GM18868 (cell line): Measurements from ENCODE around the gene KMT2E.
"Not testable (repeated sequence)": the region's sequence is repeated elsewhere in the genome, so short reads cannot be mapped to it uniquely, and the experiment has no call there.

Experiments
- ATAC-seq: cut with Tn5 transposase; IDR thresholded peaks from one replicate; pipeline ENCODE4 v1.9.1; 2021; ENCODE audit warnings: mild to moderate bottlenecking, moderate library complexity; ENCODE audit not compliant: unreplicated experiment

Gene KMT2E

DNA sequence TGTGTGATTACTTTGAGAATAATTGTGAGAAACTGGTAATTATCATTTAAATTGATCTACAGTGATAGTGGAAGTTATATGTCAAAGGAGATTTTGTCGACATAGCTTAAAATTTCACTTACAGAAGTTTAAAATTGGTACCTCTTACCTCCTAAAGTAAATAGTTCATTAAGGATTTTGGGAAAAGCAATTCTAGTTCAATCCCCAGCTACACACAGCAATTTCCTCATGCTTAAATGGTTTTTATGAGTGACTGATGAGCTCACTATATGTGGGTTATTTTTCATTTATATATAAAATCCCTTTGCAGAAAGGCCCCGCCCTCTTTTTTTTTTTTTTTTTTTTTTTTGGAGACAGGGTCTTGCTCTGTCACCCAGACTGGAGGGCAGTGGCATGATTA, 12.7 kb downstream of the KMT2E start:
- no peak for ATAC-seq

DNA sequence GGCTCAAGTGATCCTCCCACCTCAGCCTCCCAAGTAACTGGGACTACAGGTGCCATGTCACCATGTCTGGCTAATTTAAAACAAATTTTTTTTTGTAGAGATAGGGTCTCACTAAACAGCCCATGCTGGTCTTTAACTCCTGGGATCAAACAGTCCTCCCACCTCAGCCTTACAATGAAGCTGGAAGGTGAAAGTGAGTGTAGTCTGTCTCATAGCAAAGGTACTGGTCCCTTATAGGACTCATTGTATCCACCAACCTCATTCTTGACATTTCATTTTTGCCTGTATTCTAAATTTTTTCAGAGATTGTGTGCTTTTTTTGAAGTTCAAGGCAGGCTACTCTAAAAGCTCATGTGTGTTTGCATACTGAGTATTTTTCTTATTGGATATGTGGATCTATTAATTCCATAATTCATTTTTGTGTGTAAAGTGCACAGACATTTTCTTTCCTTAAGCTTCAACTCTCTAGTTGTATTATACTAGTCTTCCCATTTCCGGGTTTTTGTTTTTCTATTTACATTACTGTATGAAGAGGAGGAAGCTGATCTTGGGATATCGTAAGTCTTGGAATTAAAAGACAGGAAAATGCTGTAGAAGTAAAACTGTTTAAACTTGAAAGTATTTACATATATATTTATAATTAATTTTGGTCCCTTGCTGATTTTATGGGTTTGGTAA, 13.3 kb downstream of the KMT2E start:
- no peak for ATAC-seq

DNA sequence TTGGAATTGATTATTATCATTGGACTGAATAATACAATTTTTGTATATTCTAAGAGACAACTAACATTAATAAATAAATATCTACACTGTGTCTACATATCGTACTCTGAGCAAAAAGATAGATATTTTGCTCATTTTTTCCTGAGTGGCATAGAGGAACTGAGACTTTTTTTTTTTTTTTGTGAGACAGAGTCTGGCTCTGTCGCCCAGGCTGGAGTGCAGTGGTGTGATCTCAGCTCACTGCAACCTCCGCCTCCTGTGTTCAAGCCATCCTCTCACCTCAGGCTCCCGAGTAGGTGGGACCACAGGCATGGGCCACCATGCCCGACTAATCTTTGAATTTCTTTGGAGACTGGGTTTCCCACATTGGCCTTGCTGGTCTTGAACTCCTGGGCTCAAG, 14.0 kb downstream of the KMT2E start:
- peak; percentile 64 for ATAC-seq

DNA sequence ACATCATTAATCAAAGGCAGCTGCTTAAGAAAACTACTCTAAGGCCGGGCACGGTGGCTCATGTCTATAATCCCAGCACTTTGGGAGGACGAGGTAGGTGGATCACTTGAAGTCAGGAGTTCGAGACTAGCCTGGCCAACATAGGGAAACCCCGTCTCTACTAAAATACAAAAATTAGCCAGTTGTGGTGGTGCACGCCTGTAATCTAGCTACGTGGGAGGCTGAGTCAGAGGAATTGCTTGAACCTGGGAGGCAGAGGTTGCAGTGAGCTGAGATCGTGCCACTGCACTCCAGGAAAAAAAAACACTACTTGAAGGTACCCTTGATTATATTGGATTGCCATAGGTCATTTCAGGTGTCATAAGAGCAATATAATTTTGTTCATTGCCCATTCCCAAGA, 14.9 kb downstream of the KMT2E start:
- not testable (repeated sequence) for ATAC-seq

DNA sequence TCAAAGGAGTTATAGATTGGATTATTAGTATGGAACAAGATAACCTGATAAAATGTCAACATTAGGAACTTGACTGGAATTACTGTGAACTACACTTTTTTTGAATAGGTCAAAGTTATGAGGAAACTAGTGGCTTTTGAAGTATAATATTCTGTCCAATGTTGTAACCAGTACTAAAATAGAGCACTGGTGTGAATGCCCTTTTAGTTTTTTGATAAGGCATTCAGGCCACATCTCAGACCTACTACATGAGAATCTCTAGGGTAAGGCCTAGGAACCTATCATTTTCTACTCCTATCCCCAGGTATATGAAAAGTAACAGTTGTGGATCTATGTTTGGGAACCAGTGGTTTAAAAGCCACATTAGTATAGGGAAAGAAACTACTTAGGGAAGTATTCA, 16.4 kb downstream of the KMT2E start:
- ATAC-seq, result no peak

DNA sequence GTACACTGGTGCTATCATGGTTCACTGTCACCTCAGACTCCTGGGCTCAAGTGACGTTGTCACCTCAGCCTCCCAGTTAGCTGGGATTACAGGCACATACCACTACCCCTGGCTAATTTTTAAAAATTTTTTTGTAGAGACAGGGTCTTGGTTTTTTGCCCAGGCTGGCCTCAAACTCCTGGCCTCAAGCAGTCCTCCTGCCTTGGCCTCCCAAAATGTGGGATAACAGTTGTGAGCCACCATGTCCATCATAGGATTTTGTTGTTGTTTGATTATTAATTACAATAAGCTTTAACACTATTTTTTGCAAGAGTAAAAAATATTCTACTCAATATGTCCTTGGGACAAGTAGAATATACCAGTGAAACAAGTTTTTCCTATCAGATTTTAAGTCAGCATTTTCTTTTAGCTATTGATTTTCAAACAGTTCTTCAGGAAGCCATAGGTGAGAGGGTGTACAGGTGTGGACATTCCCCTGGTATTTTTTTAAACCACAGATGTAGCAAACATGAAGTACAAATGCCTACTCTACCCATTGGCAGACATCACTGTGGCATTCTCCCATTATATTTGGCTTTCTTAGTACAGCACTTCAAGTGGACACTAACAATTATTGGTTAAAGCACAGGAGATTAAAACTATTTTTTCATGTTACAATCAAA, 18.7 kb downstream of the KMT2E start:
- no peak for ATAC-seq

DNA sequence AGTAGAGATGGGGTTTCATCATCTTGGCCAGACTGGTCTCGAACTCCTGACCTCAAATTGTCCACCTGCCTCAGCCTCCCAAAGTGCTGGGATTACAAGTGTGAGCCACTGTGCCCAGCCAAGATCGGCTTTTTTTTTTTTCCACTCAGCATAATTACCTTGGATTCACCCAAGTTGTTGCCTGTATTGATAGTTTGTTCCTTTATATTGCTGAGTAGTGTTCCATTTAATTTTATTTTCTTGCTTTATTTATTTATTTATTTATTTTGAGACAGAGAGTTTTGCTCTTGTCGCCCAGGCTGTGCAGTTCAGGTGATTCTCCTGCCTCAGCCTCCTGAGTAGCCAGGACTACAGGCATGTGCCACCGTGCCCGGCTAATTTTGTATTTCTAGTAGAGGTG, 21.3 kb downstream of the KMT2E start:
- no peak for ATAC-seq

DNA sequence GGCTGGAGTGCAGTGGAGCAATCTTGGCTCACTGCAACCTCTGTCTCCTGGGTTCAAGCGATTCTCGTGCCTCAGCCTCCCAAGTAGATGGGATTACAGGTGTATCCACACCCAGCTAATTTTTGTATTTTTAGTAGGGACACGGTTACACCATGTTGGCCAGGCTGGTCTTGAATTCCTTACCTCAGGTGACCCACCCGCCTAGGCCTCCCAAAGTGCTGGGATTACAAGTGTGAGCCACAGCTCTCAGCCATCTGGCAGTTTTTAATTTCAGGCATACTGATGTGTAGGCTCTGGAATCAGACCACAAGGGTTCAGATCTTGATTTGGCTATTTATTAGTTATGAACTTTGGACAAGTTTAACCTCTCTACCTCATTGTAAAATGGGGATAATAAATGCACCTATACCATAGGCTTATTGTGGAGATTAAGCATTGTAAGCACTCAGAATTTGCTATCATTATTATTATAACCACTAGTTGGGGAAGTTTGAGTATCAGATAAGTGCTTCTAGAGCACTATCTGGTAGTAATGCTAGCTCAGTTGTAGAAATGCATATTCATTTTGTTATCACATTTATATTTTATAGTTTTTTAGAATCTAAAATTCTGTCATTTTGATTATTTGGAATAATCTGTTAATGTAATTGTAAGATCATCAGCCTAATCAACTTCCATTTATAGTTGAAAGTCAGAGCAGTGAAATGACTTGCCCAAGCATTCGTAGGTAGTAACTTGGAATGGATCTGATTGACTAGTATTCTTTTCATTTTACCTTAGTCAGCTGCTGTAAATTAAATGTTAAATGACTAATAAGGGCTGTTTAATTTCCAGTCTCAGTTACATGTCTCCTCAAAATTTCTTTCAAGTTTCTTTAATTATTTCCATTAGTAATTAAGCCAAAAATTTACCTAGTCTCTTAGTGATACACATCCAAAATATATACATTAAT, 22.5 kb downstream of the KMT2E start:
- ATAC-seq, result no peak

DNA sequence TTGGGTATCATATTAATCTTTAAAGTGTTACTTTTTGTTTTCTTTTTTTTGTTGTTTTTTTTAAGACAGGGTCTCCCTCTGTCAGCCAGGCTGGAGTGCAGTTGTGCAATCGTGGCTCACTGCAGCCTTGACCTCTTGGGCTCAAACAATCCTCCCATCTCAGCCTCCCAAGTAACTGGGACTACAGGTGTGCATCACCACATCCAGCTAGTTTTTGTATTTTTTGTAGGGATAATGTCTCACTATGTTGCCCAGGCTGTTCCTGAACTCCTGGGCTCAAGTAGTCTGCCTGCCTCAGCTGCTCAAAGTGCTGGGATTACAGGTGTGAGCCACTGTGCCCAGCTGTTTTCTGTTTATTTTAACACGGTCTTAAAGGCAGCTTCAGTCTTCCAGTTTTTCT, 23.3 kb downstream of the KMT2E start:
- ATAC-seq, result no peak

DNA sequence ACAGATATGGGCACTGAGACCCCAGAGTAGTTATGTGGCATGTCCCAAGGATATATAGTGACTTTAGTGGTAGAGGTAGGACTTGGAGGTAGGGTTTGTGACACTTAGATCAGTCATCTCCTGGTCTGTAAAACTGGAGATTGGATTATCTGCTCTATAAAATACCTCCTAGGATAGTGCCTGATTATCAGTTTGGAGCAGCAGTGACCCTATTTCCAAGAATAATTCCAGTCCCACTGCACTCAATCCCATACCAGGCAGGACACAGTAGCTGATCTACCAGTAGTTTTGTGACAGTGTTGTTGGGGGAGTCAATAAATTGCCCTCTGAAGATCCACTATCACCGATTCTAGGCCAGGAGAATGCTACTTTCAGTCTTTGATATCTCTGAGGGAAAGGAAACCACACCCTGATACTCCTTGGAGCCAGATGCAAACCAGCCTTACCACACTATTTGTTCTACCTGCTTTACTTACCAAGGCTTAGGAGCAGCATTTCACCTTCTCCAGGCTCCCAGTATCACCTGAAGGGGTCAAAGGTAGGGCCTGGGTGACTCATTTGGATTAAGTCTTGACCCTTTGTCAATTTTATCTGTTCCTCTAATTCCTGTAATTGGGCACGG, 30.6 kb downstream of the KMT2E start:
- ATAC-seq, result no peak

DNA sequence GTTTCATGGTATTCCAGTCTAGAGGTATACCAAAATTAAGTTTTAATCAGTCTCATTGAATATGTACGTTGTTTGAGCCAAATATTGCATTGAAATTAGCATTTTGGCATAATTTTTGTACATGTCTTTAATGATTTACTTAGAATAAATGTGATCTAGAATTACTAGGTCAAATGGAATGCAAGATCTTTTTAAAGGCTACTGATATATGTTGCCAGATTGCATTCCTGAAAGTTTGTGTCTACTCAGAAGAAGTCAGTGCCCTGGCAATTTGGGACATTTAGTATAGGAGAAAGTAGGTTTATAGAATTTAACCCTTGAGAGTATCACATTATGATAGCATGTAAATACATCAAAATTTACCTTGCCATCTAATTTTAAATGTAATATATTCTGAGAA, 32.4 kb downstream of the KMT2E start:
- no peak for ATAC-seq

DNA sequence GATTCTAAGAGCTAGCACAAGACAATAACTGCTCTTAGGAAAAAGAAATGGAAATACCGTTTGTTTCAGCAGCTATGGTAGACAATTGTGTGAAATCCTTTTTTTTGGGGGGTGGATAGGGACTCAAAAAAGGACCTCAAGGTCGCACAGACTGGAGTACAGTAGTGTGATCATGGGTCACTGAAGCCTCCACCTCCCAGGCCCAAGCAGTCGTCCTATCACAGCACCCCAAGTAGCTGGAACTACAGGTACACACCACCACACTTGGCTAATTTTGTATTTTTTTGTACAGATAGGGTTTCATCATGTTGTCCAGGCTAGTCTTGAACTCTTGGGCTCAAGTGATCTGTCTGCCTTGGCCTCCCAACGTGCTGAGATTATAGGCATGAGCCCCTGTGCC, 33.9 kb downstream of the KMT2E start:
- no peak for ATAC-seq

DNA sequence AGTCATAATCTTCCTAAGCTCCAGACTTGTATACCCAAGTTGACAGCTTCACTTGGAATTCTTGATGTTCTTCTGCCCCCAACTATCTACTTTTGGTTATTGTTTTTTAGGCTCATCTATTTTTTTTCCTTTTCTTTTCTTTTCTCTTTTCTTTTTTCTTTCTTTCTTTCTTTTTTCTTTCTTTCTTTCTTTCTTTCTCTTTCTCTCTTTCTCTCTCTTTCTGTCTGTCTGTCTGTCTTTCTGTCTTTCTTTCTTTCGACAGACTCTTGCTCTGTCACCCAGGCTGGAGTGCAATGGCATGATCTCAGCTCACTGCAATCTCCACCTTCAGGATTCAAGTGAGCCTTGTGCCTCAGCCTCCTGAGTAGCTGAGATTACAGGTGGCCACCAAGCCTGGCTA, 36.5 kb downstream of the KMT2E start:
- ATAC-seq, result no peak

DNA sequence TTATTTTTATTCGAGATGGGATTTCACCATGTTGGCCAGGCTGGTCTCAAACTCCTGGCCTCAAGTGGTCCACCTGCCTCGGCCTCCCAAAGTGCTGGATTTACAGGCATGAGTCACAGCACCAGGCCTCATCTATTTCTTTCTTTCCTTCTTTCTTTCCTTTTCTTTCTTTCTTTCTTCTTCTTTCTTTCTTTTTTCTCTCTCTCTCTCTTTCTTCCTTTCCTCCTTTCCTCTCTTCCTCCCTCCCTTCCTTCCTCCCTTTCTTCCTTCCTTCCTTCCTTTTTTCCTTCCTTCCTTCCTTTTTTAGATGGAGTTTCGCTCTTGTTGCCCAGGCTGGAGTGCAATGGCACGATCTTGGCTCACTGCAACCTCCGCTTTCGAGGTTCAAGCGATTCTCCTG, 36.9 kb downstream of the KMT2E start:
- ATAC-seq, result not testable (repeated sequence)

DNA sequence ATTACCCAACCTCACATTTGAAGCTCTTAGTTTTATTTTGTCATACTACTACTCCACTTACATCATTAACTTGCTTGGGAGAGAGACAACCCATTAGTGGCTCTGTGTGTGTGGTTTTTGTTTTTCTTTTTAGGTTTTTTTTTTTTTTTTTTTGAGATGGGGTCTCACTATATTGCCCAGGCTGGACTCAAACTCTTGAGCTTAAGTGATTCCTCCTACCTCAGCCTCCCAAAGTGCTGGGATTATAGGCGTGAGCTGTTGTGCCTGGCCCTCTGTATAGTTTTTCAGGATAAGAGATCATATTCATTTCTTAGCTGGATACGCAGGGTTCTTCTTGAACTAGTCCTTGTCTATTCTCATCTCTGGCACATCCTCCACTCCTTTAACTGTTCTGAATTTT, 41.1 kb downstream of the KMT2E start:
- no peak for ATAC-seq

DNA sequence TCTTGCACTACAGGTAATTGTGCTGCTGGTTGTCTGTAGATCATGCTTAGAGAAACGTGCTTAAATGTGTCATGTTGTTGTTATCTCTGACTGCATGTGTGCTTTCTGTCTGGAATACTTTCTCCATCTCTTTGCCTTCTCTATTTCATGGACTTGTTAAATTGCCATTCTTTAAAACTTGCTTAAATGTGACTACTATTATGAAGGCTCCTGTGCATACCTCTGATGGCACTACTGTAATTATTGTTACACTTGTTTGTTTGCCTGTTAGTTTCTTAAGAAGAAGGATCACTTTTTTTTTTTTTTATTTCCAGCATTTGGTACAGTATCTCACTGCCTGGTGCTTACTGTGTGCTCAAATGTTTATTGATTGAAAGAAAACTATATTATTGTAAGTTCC, 41.6 kb downstream of the KMT2E start:
- ATAC-seq, result no peak

DNA sequence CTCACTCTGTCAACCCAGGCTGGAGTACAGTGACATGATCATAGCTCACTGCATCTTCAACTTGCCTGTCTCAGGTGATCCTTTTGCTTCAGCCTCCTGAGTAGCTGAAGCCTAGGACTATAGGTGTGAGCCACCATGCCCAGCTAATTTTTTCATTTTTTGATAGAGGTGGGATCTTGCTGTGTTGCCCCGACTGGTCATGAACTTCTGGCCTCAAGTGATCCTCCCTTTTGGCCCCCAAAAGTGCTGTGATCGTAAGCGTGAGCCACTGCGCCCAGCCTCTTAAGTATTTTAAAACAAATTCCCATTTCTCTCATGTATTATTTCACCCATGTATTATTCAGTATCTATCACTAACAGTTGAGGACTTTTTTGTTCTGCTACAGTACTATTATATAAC, 43.5 kb downstream of the KMT2E start:
- ATAC-seq, result no peak

DNA sequence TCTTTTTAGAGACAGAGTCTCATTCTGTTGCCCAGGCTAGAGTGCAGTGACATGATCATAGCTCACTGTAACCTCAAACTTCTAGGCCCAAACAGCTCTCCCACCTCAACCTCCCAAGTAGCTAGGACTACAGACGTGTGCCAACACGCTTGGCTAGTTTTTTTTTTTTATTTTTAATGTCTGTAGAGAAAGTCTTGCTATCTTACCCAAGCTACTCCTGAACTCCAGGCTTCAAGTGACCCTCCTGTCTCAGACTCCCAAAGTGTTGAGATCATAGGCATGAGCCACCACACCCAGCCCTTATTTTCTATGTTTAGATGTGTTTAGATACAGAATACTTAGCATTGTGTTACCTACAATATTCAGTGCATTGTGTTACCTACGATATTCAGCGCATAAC, 46.4 kb downstream of the KMT2E start:
- ATAC-seq, result no peak

DNA sequence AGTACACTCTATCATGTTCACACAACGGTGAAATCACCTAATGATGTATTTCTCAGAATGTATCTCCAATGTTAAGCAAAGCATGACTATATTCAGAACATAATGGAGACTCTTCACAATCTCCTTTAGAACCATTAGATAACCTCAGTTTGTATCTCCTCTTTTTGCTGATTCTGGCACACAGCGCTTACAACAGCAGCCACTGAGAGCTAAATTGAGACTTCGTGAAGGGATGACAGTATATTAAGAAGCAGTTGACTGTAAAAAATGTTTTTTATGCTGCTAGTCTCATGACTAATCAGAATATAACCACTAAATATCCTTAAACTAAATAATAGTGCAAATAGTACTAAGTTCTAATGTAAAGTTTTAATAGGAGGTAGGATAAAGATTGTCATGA, 46.9 kb downstream of the KMT2E start:
- no peak for ATAC-seq

DNA sequence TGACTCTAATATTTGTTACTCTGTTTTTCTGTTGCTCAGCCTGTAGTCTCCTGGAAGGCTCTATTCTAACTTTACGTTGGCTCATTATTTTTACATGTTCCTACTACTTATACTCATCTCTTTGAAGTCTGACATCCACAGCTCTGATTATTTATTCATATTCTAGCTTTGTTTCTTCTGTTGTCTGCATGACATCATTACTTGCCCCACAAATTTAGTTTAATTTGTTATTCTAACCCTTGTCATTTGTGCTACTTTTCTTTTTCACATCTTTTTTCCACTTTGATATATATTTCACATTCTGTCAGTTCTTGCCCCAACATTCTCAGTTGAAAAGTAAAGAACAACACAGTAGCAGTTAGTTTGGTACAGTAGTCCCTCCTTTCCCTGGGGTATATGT, 51.1 kb downstream of the KMT2E start:
- no peak for ATAC-seq

DNA sequence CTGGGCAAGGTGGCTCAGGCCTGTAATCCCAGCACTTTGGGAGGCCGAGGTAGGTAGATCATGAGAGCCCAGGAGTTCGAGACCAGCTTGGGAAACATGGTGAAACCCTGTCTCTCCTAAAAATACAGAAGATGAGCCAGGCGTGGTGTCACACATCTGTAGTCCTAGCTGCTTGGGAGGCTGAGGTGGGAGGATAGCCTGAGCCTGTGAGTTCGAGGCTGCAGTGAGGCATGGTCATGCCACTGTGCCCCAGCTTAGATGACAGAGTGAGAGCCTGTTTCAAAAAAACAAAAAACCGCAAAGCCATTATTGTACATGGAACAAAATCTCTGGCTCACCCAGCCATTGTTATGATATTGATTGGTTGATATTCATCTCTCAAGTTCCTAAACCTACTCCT, 53.7 kb downstream of the KMT2E start:
- no peak for ATAC-seq
